GM10266 (cell line): ENCODE measurements around the gene SYTL5.

Experiments used
- DNase-seq: peaks from one replicate; pipeline ENCODE4 v3.0.0; 2012; ENCODE audit errors: extremely low spot score
- TF ChIP-seq, protein P1 (sequence below): IDR thresholded peaks from 2 replicates; pipeline ENCODE4 v1.5.1; 2012; ENCODE audit warnings: mild to moderate bottlenecking, low read depth; ENCODE audit not compliant: control insufficient read depth, insufficient read depth; ENCODE audit errors: missing control alignments

SYTL5 gene

DNA sequence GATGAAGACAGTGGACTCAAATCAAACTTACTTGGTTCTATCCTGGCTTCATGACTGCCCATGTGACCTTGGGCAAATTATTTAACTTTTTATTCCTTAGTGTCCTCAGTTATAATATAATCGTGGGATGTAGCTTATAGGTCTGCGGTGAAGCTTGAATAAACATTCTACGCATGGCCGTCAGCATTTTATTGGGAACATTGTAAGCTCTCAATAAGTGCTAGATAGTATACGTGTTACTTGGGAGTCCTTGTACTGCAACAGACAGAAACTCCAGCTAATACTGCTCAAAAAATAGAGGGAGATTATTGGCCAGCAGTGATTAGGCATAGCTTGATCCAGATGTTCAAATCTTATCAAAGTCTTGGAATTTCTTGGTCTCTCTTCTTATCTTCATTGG lies 104.8 kb downstream of the SYTL5 start:
- TF ChIP-seq, protein P1, sequence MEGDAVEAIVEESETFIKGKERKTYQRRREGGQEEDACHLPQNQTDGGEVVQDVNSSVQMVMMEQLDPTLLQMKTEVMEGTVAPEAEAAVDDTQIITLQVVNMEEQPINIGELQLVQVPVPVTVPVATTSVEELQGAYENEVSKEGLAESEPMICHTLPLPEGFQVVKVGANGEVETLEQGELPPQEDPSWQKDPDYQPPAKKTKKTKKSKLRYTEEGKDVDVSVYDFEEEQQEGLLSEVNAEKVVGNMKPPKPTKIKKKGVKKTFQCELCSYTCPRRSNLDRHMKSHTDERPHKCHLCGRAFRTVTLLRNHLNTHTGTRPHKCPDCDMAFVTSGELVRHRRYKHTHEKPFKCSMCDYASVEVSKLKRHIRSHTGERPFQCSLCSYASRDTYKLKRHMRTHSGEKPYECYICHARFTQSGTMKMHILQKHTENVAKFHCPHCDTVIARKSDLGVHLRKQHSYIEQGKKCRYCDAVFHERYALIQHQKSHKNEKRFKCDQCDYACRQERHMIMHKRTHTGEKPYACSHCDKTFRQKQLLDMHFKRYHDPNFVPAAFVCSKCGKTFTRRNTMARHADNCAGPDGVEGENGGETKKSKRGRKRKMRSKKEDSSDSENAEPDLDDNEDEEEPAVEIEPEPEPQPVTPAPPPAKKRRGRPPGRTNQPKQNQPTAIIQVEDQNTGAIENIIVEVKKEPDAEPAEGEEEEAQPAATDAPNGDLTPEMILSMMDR, result no peak
- no peak for DNase-seq

DNA sequence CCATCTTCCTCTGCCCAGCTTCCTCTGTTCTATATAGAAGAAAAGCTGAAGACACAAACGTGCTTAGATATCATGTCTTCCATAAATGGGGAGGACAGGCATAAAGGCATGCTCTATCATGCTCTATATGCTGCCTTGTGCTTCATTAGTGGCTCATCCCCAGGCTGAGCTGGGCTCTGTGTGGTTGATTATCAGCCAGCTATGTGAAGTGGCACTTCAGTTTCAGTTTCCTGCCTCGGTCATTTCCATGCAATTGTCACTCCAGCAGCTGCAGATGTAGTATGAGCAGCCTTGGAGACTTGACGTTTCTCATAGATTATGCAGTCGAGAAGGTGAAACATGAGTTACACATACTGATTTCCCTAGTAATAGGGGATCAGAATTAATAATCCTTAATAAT lies 106.2 kb downstream of the SYTL5 start:
- TF ChIP-seq, protein P1, result no peak
- DNase-seq, result no peak

DNA sequence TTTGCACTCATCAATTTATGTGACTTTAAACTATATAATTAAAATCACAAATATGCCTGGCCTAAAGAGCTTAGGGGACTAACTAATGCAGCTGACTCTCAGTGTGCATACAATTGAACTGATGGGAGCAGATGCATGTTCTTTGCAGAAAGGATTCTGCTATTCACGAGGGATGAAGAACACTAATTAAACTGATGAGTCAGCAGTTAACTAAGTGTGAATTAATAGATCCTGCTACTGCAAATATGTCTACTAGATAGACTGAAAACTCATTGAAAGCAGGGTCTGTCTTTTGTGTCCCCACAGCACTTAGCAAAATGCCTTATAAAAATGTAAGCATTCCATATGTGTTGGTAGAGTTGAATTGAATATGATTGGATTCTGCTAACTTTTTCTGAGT lies 110.4 kb downstream of the SYTL5 start:
- DNase-seq, result no peak
- TF ChIP-seq, protein P1, result no peak

DNA sequence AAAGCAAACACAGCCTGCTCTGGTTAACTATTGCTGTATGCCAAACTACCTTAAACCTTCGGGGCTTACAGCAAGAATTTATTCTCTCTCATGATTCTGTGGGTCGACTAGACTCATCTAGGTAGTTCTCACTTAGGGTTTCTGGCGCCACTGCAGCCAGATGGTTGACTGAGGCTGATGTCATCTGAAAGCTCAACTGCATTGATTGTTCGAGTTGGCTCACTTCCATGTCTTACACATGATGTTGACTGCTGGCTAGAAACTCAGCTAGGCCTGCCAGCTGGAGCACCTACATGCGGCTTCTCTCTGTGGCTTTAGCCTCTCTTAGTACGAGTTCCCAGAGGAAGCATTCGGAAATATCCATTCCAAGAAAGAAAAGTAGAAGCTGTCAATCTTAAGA lies 111.1 kb downstream of the SYTL5 start:
- no peak for DNase-seq
- TF ChIP-seq, protein P1, result no peak

DNA sequence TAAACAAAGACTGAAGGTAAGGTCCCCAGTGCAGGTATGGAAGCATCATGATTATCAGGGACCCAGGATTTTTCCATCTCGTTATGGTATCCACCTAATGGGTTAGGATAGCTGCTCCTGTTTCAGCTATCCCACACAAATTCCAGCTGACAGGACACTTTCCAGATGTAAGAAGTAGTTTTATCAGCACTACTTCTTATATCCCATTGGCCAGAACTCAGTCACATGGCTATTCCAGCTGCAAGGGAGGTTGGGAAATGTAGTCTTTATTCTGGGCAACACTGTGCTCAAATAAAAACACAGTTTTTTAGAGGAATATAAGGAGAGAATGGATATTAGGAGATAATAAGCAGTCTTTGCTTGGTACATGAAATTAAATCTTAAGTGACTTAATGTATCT lies 117.6 kb downstream of the SYTL5 start:
- DNase-seq, result no peak
- TF ChIP-seq, protein P1, result no peak

DNA sequence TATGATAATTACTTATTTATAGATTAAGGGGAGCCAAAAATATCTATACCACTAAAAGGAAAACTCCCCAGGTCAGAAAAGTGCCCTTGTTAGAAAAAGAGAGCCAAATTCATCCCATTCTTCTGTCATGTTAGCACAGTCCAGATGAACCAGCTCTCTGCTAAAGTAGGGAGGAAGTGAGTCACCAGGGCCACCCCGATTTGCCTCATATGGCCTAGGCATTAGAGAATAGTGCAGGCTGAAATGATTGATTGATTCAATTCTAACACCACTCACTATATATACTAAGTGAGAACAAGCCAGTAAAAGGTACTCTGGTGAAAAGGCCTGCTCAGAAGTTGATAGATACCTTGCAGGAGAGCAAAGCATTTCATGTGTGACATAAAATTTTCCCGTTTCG lies 119.8 kb downstream of the SYTL5 start:
- DNase-seq, result no peak
- TF ChIP-seq, protein P1, result no peak

DNA sequence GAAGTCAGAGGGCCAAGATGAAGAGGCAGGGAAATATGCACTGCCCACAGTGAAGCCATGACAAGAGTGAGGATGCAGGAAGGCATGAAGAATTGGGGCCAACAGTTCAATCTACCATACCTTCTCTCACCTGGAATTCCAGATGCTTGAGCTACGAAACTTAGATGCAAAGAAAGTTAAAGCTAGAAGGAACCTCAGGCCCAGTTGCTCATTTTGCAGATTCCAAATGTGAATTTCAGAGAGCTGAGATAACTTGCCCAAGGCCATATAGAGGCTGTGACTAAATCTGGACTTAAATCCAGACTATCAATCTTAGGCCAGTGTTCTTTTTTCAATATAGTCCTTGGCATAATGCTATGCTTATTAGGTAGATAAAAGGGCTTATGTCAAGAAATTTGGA lies 121.6 kb downstream of the SYTL5 start:
- TF ChIP-seq, protein P1, result no peak
- no peak for DNase-seq
